GM19025 (cell line): ENCODE measurements around the gene RAB11FIP2.
A peak's percentile ranks its signal among the peaks of the same experiment; 100 is the strongest.

Experiments used
- ATAC-seq: cut with Tn5 transposase; IDR thresholded peaks from one replicate; pipeline ENCODE4 v1.9.1; 2021; ENCODE audit warnings: mild to moderate bottlenecking, low read depth, moderate library complexity; ENCODE audit not compliant: unreplicated experiment

RAB11FIP2 gene

GRCh38 chr10:118035354-118036005 lies 11.3 kb downstream of the RAB11FIP2 start:
- no peak for ATAC-seq

GRCh38 chr10:118034791-118035261 lies 11.9 kb downstream of the RAB11FIP2 start:
- ATAC-seq = no peak

DNA sequence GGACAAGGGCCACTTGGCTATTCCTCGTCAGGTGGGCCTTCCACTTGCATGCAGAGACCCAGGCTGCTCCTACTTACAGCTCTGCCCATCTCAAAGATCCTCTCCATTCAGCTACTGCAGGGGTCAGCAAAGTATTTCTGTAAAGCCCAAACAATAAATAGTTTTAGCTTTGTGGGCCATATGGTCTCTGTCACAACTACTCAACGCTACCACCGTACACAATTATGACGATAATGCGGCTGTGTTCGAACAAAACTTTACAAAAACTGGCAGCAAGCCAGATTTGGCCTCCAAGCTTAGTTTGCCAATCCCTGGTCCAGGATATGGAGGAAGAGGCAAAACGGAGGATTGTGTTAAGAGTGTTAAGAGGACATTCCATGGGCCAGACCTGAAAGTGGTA lies 12.8 kb downstream of the RAB11FIP2 start:
- ATAC-seq = no peak

- ATAC-seq = no peak
These were observed 14.2 kb downstream of the RAB11FIP2 start for GRCh38 chr10:118032564-118032963.

DNA sequence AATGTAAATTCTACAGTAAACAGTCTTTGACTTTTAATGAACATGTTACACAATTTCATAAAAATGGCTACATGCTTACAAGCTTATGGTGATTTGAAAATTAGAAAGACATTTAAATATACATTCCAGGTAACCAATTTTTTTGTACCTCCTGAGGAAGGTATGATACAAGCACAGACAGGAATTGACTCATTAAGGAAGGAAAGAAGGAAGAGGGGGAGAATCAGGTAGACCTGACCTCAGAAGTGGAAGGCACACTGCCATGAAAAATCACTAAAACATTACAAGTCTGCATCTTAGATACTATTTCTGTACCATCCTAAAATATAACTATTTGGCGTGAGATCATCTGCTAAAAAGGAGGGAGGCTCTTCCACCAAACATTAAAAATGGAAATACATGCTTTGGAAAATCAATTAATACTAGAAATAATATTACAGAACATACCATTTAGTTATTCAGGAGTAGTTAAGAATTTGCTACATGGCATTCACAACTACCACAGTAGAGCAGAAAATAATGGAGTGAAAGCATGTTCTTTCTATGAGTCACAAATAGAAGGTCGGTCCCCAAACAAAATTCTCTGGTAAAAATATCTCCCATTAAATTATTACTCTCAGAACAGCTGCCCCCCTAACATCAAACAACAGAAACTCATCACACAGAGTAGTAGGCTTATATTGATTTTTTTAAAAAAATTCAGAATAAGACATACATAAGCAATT lies 15.2 kb downstream of the RAB11FIP2 start:
- no peak for ATAC-seq

GRCh38 chr10:118028619-118029018 lies 18.1 kb downstream of the RAB11FIP2 start:
- peak; percentile 97 for ATAC-seq

- ATAC-seq = no peak
These were observed 19.3 kb downstream of the RAB11FIP2 start for GRCh38 chr10:118027397-118027796.

DNA sequence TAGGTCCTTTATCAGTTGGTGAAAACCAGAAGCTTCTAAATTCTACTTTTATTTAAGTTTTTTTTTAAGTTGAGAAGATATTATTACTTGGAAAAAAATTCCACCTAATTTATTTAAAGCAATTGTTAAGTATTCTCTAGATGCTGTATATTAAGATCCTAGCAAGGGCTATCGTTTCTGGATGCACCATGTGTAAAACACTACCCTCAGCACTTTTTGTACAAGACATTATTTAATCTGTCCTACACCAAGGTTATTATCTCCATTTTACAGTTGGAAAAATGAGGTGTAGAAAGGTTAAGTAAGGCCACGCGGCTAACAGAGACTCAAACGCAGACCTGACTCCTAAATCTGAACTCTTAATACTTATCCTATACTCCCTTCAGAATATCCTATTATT lies 19.8 kb downstream of the RAB11FIP2 start:
- no peak for ATAC-seq

GRCh38 chr10:118020365-118020764 lies 26.4 kb downstream of the RAB11FIP2 start:
- ATAC-seq = no peak

GRCh38 chr10:118017850-118018249 lies 28.9 kb downstream of the RAB11FIP2 start:
- ATAC-seq = no peak

DNA sequence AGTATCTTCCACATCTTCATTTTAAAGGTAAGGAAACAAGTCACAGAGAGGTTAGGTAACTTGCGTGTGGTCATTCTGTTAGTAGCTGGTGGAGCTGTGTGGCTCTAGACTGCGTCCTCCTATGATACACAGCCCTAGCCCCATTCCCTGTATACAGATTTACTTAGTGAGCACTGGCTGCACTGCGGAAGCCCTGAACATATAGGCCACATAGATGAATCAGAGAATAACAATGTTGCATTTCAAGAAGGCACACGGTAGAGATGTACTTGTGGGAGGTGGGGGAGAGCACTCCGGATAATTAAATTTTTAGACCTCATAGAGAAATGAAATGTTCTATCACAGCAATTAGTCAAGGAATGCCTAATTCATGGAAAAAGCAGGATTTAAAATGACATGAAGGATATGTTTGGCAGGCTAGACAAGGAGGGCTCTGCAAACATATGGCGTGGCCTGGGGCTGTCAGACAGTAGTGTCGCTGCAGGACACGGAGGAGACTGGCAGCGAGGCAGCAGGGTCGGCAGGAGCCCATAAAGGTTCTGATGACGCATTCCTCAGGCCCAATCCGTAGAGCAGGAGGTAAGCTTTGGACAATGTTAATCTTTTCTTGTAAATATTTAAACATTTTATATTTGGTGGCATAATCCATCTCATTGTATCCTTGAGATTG lies 29.5 kb downstream of the RAB11FIP2 start:
- no peak for ATAC-seq

- no peak for ATAC-seq
These were observed 33.7 kb downstream of the RAB11FIP2 start for GRCh38 chr10:118012952-118013525.

GRCh38 chr10:118007773-118008172 lies 39.0 kb downstream of the RAB11FIP2 start:
- no peak for ATAC-seq

DNA sequence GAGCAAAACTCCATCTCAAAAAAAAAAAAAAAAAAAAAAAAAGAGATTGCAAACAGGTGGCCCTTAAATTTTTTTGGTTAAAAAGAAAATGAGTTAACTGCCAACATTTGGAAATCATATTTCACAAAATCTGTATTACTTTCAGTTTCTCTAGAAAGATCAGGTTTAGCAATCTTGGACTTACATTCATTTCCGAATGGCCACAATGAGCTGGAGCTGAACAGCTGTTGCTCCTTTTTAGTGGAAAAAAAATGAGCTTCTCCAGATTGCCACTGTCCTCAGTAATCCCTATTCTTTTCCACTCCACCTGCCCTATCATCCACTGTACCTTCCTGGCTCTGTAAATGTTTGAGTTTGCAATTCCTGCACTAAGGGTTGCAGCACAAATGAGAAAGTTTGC lies 43.6 kb downstream of the RAB11FIP2 start:
- no peak for ATAC-seq

DNA sequence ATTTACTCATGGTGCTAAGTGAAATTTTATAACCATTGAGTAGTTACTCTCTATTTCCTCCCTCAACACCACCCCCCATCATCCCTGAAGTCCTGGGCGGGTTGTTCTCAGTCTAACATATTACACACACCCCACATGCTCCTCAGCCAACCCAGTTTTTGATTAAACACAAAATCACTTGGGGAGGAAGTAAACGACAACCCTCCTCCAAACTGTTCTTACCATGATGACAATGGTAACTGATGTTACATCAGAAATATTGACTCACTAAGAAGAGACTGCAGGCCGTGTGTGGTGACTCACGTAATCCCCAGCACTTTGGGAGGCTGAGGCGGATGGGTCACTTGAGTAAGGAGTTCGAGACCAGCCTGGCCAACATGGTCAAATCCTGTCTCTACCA lies 44.2 kb downstream of the RAB11FIP2 start:
- no peak for ATAC-seq

DNA sequence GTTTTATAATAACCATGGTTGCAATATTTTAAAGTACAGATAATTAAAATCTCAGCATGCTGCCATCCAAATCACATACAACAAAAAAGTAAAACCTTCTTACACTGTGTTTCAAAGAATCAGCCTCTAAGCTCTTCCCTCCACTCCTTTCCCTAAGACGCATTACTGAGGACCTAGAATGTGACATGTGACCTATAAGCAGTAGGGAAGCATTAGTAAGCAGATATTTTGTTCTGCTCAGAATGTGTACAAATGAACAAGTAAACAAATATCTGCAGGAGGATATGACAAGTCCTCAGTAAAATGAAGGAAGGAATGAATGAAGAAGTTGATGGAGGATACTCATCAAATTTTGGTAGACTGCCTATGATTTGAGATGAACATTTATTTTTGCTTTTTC lies 49.1 kb downstream of the RAB11FIP2 start:
- ATAC-seq = no peak

GRCh38 chr10:117996709-117997108 lies 50.0 kb downstream of the RAB11FIP2 start:
- no peak for ATAC-seq

DNA sequence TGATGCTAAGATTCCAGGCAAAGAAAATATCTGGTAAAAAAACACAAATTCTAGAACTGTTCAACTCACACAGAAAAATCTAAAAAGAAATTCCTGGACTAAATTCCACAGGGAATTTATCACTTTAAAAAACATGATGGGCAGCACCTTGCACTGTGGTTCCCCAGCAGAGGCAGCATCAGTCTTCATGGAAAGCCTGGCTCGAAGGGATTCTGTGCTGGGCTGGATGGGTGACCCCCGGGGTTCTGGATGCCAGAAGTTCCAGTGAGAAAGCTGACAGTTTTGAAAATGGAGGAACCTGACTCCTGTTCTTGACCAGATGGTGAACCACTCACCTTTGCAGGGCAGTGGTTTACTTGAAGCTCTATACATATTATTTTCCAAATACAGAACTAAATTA lies 52.0 kb downstream of the RAB11FIP2 start:
- no peak for ATAC-seq

GRCh38 chr10:117993166-117993565 lies 53.6 kb downstream of the RAB11FIP2 start:
- no peak for ATAC-seq

- no peak for ATAC-seq
These were observed 55.0 kb downstream of the RAB11FIP2 start for GRCh38 chr10:117991701-117992100.

- ATAC-seq = no peak
These were observed 56.8 kb downstream of the RAB11FIP2 start for GRCh38 chr10:117989962-117990361.
